BLaER1 treated with 17β-estradiol and CSF1 and Interleukin-3, amounts not matched to agents 10 nM and 100 nM (cell line): ENCODE results near the gene UBE3B.

ENCODE experiments used
- H3K27ac ChIP-seq, 11 experiments: shearing (Covaris generic); formaldehyde crosslinking; 2 replicates each; pipeline ENCODE4 v1.8.1; 2022
- H3K27me3 ChIP-seq, 11 experiments: shearing (Covaris generic); formaldehyde crosslinking; 2 replicates each; pipeline ENCODE4 v1.8.1; 2022
- H3K36me3 ChIP-seq, 11 experiments: shearing (Covaris generic); formaldehyde crosslinking; 2 replicates each; pipeline ENCODE4 v1.8.1; 2022
- H3K4me1 ChIP-seq, 10 experiments: shearing (Covaris generic); formaldehyde crosslinking; 2 replicates each; pipeline ENCODE4 v1.8.1; 2022
- H3K4me2 ChIP-seq, 11 experiments: shearing (Covaris generic); formaldehyde crosslinking; 2 replicates each; pipeline ENCODE4 v1.8.1; 2022
- H3K4me3 ChIP-seq, 10 experiments: shearing (Covaris generic); formaldehyde crosslinking; 2 replicates each; pipeline ENCODE4 v1.8.1; 2022
- H3K9ac ChIP-seq, 11 experiments: shearing (Covaris generic); formaldehyde crosslinking; 2 replicates each; pipeline ENCODE4 v1.8.1; 2022
- H3K9me3 ChIP-seq, 11 experiments: shearing (Covaris generic); formaldehyde crosslinking; replicated peaks in 1 of 11; 2 replicates each; pipeline ENCODE4 v1.8.1; 2022
- H4K20me1 ChIP-seq, 11 experiments: shearing (Covaris generic); formaldehyde crosslinking; 2 replicates each; pipeline ENCODE4 v1.8.1; 2022
- Cebpa-rat ChIP-seq, 11 experiments: shearing (Covaris generic); IDR thresholded peaks; 2 replicates each; pipeline ENCODE4 v1.8.1; 2022

UBE3B gene

DNA sequence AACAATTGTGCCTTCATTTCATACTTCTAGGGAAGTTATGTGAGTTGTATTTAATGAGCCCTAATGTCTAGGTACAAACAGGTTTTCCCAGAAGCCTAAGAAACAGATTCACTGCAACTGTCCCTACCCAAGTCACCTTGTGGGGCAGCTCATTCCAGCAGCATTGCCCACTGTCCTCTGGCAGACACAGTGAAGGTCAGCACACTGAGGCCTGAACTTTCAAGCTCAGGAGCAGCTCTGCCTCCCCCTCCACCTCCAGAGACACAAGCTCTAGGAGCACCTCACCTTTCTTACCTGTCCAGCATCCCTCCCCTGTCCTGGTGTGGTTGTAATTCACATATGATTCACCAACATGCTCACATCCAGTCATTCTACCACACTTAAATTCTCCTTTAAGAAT, 15.7 kb downstream of the UBE3B start:
- H4K20me1 ChIP-seq = peaks cover 0 to 6% (median 0%) of the 10 kb centered on the region in 11 experiments; a peak in 2 of 22 replicates
- no peaks in the 10 kb centered on the region for H3K27me3 ChIP-seq
- H3K27ac ChIP-seq = no peak overlapping the region
- no peaks in the 10 kb centered on the region for H3K4me1 ChIP-seq
- no peak overlapping the region for H3K4me2 ChIP-seq
- no peak for TF ChIP-seq Cebpa-rat (IDR thresholded peaks at IDR 0.05)
- 0 out of 22 replicates have a peak, but pooled peaks cover 0 to 7% (median 0%) of the 10 kb centered on the region in 11 experiments for H3K9me3 ChIP-seq
- no peak overlapping the region for H3K9ac ChIP-seq
- no peak overlapping the region for H3K4me3 ChIP-seq
- H3K36me3 ChIP-seq = peaks cover 76 to 98% (median 95%) of the 10 kb centered on the region in 11 experiments

GRCh38 chr12:109493938-109494337, 16.5 kb downstream of the UBE3B start:
- no peak overlapping the region for H3K4me3 ChIP-seq
- H3K27me3 ChIP-seq = no peaks in the 10 kb centered on the region
- H3K36me3 ChIP-seq = peaks cover 76 to 98% (median 95%) of the 10 kb centered on the region in 11 experiments
- H4K20me1 ChIP-seq = no peaks in the 10 kb centered on the region
- H3K4me2 ChIP-seq = no peak overlapping the region
- no peak overlapping the region for H3K27ac ChIP-seq
- 0 out of 22 replicates have a peak, but pooled peaks cover 0 to 7% (median 0%) of the 10 kb centered on the region in 11 experiments for H3K9me3 ChIP-seq
- no peak overlapping the region for H3K9ac ChIP-seq
- no peaks in the 10 kb centered on the region for H3K4me1 ChIP-seq
- TF ChIP-seq Cebpa-rat (IDR thresholded peaks at IDR 0.05) = no peak

DNA sequence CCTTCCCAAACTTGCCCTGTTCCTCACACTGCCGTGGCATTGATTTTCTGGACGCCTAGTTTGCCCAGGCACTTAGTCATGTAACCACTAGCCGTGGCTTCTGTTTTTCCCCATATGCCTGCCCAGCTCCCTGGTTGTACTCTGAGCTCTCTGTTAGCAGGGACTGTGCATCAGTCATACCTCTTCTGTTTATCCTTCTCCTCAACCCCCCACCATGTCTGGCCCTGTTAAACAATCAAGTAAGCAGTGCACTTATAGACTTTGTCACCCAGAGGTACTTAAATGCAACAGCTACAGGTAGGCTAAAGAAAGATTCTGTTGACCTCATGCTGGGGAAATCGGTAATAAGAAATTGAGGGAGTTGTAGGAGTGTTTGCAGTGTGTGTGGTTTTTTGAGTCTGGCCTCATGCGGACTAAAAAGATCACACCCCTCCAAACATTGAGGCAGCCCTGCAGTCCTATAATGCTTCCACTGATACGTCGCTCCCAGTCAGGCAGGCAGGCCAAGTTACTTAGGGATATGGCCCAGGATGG, 17.0 kb downstream of the UBE3B start:
- H3K27ac ChIP-seq = no peak overlapping the region
- H3K4me1 ChIP-seq = no peaks in the 10 kb centered on the region
- H4K20me1 ChIP-seq = no peaks in the 10 kb centered on the region
- H3K36me3 ChIP-seq = peaks cover 76 to 98% (median 95%) of the 10 kb centered on the region in 11 experiments
- 0 out of 22 replicates have a peak, but pooled peaks cover 0 to 7% (median 0%) of the 10 kb centered on the region in 11 experiments for H3K9me3 ChIP-seq
- no peak overlapping the region for H3K4me3 ChIP-seq
- no peak for TF ChIP-seq Cebpa-rat (IDR thresholded peaks at IDR 0.05)
- no peaks in the 10 kb centered on the region for H3K27me3 ChIP-seq
- no peak overlapping the region for H3K9ac ChIP-seq
- H3K4me2 ChIP-seq = no peak overlapping the region

- no peak for TF ChIP-seq Cebpa-rat (IDR thresholded peaks at IDR 0.05)
- Histone ChIP-seq H4K20me1 (no peaks in the 10 kb centered on the region), H3K4me3 (no peak overlapping the region), H3K27ac (no peak overlapping the region), H3K36me3 (peaks cover 74 to 98% (median 95%) of the 10 kb centered on the region in 11 experiments), H3K27me3 (no peaks in the 10 kb centered on the region), H3K9ac (no peak overlapping the region), H3K4me1 (no peaks in the 10 kb centered on the region), H3K9me3 (0 out of 22 replicates have a peak, but pooled peaks cover 0 to 7% (median 0%) of the 10 kb centered on the region in 11 experiments), H3K4me2 (no peak overlapping the region)
These were observed 17.6 kb downstream of the UBE3B start for GRCh38 chr12:109495012-109495411.

- Histone ChIP-seq H3K4me3 (no peak overlapping the region), H3K27me3 (no peaks in the 10 kb centered on the region), H4K20me1 (0 out of 22 replicates have a peak, but pooled peaks cover 0 to 4% (median 0%) of the 10 kb centered on the region in 11 experiments), H3K9me3 (0 out of 22 replicates have a peak, but pooled peaks cover 0 to 7% (median 0%) of the 10 kb centered on the region in 11 experiments), H3K4me1 (no peaks in the 10 kb centered on the region), H3K27ac (no peak overlapping the region), H3K4me2 (no peak overlapping the region), H3K9ac (no peak overlapping the region), H3K36me3 (peaks cover 76 to 98% (median 95%) of the 10 kb centered on the region in 11 experiments)
- TF ChIP-seq Cebpa-rat (IDR thresholded peaks at IDR 0.05) = no peak
These were observed 18.9 kb downstream of the UBE3B start for GRCh38 chr12:109496306-109496705.

DNA sequence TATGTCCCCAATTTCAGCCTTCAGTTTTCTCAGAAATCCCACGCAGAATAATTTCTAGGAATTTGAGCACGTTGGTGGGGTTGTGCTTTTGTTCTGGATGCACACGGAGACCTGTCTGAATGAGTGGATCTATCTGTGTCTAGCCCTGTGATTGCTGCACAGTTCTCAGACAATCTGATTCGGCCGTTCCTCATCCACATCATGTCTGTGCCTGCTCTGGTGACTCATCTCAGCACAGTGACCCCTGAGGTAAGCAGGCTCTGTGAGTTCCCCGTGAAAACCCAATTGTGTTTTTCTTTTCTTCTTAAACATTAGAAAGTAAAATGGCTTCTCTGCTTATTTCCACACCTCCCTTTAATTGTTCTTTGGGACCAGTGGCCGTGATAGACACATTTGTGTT, 20.2 kb downstream of the UBE3B start:
- H3K4me1 ChIP-seq = no peaks in the 10 kb centered on the region
- no peak for TF ChIP-seq Cebpa-rat (IDR thresholded peaks at IDR 0.05)
- H3K4me2 ChIP-seq = no peak overlapping the region
- H4K20me1 ChIP-seq = 0 out of 22 replicates have a peak, but pooled peaks cover 0 to 4% (median 0%) of the 10 kb centered on the region in 11 experiments
- no peak overlapping the region for H3K4me3 ChIP-seq
- 0 out of 22 replicates have a peak, but pooled peaks cover 0 to 7% (median 0%) of the 10 kb centered on the region in 11 experiments for H3K9me3 ChIP-seq
- H3K9ac ChIP-seq = no peak overlapping the region
- no peak overlapping the region for H3K27ac ChIP-seq
- peaks cover 78 to 98% (median 95%) of the 10 kb centered on the region in 11 experiments for H3K36me3 ChIP-seq
- no peaks in the 10 kb centered on the region for H3K27me3 ChIP-seq

GRCh38 chr12:109500406-109501185, 23.2 kb downstream of the UBE3B start:
- H3K36me3 ChIP-seq = peaks cover 84 to 98% (median 96%) of the 10 kb centered on the region in 11 experiments
- no peaks in the 10 kb centered on the region for H3K27me3 ChIP-seq
- no peaks in the 10 kb centered on the region for H3K4me1 ChIP-seq
- H3K4me3 ChIP-seq = no peak overlapping the region
- TF ChIP-seq Cebpa-rat (IDR thresholded peaks at IDR 0.05) = no peak
- no peak overlapping the region for H3K27ac ChIP-seq
- H4K20me1 ChIP-seq = 0 out of 22 replicates have a peak, but pooled peaks cover 0 to 4% (median 0%) of the 10 kb centered on the region in 11 experiments
- no peak overlapping the region for H3K9ac ChIP-seq
- H3K4me2 ChIP-seq = no peak overlapping the region
- no peaks in the 10 kb centered on the region for H3K9me3 ChIP-seq

DNA sequence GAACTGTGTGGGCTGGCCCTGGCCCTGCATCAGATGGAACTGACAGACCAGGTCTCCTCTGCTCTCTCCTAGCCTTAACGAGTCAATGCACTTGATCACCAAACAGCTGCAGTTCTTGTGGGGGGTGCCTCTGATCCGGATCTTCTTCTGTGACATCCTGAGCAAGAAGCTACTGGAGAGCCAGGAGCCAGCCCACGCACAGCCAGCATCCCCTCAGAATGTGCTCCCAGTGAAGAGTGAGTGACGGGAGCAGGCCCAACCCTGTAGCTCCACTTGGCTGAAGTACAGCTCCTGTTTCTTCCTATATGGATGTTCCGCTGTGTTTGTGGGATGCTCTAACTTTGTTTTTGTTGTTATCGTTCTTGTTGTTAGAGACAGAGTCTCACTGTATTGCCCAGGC, 23.9 kb downstream of the UBE3B start:
- Histone ChIP-seq H3K9me3 (no peaks in the 10 kb centered on the region), H3K27me3 (no peaks in the 10 kb centered on the region), H3K4me3 (no peak overlapping the region), H4K20me1 (0 out of 22 replicates have a peak, but pooled peaks cover 0 to 4% (median 0%) of the 10 kb centered on the region in 11 experiments), H3K36me3 (peaks cover 88 to 98% (median 96%) of the 10 kb centered on the region in 11 experiments), H3K9ac (no peak overlapping the region), H3K4me2 (no peak overlapping the region), H3K27ac (no peak overlapping the region), H3K4me1 (no peaks in the 10 kb centered on the region)
- TF ChIP-seq Cebpa-rat (IDR thresholded peaks at IDR 0.05) = no peak

DNA sequence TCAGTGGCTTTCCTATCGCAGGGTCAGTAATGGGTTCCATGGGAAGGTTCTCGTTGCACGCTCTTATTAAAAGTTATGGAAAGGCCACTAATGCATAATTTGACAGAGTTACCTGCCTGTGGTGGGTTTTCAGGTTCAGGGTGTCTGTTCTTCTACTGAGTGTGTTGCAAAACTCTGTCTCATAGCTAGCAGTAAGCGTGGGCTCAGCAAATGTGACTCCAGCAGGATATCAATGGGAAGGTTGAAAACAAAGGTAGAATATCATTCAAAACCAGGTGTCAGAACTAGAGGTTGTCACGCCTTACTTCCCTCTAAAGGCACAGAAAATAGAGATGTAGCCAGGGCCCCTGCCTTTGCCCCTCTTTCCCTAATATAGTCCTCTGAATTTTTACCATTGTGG, 24.9 kb downstream of the UBE3B start:
- no peaks in the 10 kb centered on the region for H3K9me3 ChIP-seq
- no peak overlapping the region for H3K9ac ChIP-seq
- TF ChIP-seq Cebpa-rat (IDR thresholded peaks at IDR 0.05) = no peak
- H4K20me1 ChIP-seq = peaks cover 0 to 4% (median 0%) of the 10 kb centered on the region in 11 experiments; a peak in 1 of 22 replicates
- peaks cover 97 to 100% (median 100%) of the 10 kb centered on the region in 11 experiments for H3K36me3 ChIP-seq
- H3K4me1 ChIP-seq = no peaks in the 10 kb centered on the region
- no peak overlapping the region for H3K4me3 ChIP-seq
- H3K4me2 ChIP-seq = no peak overlapping the region
- H3K27me3 ChIP-seq = no peaks in the 10 kb centered on the region
- H3K27ac ChIP-seq = no peak overlapping the region
